ENCODE results near the gene DICER1.

DICER1 gene

DNA sequence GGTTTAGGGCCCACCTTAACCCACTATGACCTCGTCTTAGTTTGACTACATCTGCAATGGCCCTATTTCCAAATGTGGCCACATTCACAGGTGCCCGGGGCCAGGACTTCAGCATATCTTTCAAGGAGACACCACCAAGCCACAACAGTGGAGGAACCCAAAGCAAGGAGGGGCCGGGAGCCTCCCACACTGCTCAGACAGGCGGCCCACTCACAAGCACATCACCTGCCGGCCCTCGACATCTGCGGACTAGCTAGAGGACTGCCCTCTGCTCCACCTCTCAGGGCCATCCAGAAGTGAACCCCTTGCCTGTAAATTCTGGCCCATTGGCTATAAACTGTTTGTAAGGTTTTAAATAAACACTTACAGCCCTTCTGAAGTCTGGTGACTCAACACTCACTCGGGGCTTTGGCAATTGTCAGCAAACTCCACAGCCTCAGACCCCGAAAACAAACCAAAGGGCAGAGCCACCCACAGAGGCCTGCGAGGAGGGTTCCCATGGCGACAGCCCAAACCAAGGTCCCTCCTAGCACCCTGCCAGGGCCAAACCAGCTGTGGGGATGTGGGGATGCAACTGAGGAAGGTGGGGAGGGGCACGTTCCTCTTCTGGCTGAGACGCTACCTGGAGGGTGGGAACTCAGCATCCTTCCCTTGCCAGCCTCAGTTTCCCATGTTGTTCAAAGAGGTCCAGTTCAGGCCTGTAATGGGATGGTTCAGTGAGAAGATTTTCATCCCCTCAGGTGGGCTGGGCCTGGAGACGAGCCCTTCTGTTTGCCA lies 95.8 kb downstream of the DICER1 start:
- no peak for DNase-seq (ENCODE audit: low read depth)

- DNase-seq (ENCODE audit: low read depth): no peak
Observed at GRCh38 chr14:95059126-95059525, 98.2 kb downstream of the DICER1 start.

- no peak for DNase-seq (ENCODE audit: low read depth)
Observed at GRCh38 chr14:95058491-95058890, 98.8 kb downstream of the DICER1 start.

DNA sequence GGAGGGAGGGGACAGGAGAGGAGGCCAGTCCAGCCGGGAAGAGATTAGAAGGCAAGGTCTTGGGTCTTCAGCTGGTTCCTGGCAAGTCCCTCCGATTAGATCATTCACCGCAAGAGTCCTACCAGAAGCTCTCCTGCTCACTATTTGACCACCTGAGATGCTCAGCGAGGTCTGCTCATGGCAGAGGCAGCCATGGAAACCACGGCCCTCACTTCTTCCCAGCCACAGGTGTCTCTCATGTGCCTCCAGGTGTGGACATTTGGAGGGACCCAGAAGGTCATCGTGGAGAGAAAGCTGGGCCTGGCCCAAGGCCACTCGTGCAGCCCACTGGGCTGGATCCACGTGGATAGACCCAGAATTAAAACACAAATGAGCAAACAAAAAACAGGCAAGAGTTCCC lies 99.5 kb downstream of the DICER1 start:
- no peak for DNase-seq (ENCODE audit: low read depth)

DNA sequence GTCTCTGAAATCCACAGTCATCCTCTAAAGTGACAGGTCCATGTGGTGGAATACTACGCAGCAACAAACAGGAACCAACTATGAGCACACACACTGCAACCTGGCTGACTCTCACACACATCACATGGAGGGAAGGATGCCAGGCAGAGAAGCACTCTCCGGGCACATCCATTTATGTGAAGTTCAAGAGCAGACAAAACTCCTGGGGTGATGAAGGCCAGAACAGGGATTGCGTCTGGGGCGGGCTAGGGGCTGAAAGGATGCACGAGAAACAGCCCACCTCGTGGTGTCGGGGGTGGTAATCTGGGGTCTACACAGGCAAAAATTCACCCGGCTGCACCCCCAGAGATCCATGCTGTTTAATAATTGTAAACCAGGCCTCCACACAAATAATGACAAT lies 100.2 kb downstream of the DICER1 start:
- no peak for DNase-seq (ENCODE audit: low read depth)

- DNase-seq (ENCODE audit: low read depth): no peak
Observed at GRCh38 chr14:95056476-95056875, 100.9 kb downstream of the DICER1 start.

- no peak for DNase-seq (ENCODE audit: low read depth)
Observed at GRCh38 chr14:95055318-95055717, 102.0 kb downstream of the DICER1 start.

DNA sequence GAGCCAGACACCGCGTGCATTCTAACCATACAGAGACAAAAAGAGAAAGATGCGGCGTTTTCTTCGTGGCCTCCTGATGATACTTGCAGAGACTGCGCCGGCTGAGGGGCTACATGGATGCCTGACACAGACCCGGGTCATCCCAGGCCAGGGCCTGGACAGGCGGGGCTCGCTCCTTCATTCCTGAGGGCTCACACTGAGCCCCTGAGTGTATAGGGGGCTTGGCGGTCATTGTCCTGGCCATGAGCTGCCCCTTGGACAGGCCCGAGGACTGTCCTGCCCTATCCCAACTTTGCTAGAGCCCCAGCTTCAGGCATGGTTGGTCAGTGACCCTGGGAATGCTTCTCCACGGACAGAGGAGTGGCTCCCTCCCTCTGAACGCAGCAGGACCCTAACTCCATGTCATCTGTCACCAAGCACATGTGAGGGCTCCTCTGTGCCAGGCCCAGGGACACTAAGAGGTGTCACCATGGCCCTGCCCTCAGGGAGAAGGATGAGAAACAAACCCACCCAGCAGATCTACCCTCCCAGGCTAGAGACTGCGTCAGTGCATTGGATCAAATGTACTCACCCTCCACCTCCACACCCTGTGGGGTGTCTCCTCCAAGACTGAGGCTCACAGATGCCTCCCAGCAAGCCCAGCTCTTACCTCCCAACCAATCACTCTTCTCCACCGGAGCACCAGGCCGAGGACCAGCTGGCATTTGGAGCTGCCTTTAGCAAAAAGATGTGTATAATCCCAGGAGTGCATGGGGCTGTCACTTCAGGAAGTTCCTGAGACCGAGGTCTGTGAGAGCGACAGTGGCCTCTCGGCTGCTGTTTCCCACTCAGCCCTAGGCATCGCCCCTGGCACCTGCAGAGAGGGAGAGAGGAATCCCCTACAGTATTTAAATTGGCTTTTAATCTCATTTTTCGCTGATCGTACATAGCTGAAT lies 102.7 kb downstream of the DICER1 start:
- DNase-seq (ENCODE audit: low read depth): no peak

GRCh38 chr14:95052016-95052585 lies 105.2 kb downstream of the DICER1 start:
- DNase-seq (ENCODE audit: low read depth): no peak

GRCh38 chr14:95049952-95050351 lies 107.4 kb downstream of the DICER1 start:
- DNase-seq (ENCODE audit: low read depth): no peak

DNA sequence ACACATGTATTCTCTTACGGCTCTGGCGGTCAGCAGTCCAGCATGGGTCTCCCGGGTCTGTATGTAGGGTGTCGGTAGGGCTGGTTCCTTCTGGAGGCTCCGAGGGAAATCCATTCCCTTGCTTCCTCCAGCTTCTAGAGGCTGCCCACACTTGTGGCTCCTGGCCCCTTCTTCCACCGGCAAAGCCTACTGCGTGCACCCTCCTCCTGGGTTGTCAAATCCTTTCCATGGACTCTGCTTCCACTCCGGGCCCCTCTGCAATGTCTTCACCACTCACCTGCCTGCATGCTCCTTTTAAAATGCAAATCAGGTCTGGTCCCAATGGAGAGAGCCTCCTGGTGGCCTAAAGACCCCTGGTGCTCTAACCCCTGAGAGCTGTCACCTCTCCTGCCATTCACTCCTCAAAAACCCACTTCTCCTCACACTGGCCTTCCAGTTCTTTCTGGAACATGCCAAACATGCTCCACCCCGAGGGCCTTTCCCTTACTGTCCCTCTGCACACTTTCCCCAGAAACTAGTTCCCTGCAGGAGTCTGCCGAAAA lies 108.5 kb downstream of the DICER1 start:
- no peak for DNase-seq (ENCODE audit: low read depth)

DNA sequence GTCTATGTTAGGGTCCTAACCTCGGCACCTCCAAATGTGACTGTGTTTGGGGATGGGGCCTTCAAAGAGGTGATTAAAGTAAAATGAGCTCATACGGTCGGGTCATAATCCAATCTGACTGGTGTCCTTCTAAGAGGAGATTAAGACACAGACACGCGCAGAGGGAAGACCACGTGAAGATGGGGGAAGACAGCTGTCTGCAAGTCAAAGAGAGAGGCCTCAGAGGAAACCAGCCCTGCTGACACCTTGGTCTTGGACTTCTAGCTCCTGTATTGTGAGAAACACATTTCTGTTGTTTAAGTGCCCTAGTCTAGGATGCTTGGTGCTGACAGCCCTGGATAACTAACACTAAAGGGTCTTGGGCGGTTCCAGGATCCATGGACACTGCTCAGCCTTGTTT lies 109.6 kb downstream of the DICER1 start:
- DNase-seq (ENCODE audit: low read depth): no peak

DNA sequence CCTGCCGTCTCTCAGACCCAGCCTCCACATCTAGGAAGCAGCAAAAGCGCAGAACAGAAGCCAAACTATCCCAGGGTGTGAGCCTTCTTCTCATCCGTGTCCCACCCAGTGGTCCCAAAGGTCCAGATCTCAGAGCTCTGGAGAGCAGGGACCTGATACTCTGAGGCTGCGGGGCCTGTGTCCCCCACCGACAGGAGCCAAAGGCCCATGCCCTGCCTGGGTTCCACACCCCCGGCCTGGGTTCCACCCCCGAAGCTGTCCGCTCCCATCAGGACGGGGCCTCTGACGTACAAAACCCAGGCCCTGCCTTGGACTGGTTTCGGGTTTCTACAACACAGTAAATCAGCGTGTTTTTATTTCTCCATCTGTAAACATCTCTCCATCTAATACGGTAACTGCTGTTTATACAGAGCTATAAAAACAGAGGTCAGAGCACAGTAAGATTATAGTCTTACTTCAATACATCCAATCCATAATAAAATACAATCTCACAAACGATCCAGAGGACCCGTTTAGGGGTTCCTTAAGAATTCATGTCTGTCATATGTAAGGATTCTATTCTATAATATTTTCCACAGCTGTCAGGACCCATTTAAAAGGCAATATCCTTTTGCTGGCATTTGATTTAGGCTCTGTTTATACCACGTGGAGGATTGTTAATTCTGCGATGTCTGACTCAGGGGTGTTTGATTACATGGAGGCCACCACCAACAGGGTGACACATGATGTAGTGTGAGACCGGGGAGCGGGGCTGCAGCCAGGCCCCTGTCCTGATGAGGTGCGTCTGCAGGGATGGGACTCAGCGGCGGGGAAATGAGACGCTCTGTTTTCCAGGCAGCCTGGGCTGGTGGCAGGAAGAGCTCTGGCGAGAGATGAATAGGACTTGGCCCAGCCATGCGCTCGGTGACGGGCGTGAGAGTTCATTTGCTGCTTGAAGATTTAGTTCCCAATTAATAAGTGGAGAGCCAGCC lies 110.3 kb downstream of the DICER1 start:
- DNase-seq (ENCODE audit: low read depth): no peak

DNA sequence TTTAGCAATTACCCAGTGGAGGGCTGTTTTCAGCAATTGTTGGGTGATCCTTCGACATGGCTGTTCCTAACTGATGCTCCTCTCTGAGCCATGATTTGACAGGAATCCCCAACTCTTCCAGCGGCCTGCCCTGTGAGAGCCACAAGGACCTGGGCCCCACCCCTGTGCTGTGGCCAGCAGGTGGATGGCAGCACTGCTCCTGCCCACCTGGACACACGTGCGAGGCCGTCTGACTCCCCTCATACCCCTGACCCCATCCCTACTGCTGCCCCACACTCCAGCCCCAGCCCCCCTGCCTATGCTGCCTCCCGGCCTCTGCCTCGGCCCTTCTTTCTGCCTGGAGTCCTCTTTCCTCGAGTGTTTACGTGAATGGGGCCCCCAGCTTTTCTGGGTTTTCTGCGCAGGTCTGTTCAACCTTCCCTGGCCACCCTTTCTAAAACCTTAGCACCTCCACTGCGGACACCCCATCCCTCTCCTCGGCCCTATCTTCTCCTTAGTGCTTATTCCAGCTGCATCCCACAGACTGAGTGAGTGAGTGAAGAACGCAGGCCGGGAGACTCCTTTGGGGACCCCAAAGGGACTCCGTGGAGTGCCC lies 111.4 kb downstream of the DICER1 start:
- DNase-seq (ENCODE audit: low read depth): no peak

DNA sequence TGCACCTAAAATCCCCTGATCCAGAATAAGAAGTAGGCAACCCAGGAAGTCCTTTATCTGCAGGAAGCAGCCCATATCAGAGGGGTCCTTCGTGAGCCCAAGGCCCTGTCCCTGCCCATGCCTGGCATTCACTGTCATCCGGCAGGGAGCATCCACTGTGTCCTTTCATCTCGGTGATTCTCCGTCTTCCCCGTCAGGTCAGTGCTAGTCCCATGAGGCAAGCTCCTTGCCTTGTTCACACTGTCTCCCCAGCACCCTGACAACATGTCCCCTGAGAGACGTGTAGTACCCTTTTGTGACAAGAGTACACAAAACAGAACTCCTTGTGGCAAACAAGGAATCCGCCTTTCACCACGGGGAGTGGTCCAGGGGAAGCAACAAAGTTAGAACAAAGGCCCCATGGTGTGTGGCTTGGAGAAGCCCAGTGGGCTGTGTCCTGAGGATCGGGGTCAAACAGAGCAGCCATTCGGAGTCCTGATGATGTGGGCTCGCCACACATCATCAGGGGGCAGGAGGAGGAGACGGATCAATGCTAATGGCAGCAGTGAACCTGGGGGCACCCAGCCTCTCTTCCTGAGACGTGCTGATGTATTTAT lies 112.1 kb downstream of the DICER1 start:
- DNase-seq (ENCODE audit: low read depth): no peak

GRCh38 chr14:95044463-95045105 lies 112.7 kb downstream of the DICER1 start:
- no peak for DNase-seq (ENCODE audit: low read depth)

DNA sequence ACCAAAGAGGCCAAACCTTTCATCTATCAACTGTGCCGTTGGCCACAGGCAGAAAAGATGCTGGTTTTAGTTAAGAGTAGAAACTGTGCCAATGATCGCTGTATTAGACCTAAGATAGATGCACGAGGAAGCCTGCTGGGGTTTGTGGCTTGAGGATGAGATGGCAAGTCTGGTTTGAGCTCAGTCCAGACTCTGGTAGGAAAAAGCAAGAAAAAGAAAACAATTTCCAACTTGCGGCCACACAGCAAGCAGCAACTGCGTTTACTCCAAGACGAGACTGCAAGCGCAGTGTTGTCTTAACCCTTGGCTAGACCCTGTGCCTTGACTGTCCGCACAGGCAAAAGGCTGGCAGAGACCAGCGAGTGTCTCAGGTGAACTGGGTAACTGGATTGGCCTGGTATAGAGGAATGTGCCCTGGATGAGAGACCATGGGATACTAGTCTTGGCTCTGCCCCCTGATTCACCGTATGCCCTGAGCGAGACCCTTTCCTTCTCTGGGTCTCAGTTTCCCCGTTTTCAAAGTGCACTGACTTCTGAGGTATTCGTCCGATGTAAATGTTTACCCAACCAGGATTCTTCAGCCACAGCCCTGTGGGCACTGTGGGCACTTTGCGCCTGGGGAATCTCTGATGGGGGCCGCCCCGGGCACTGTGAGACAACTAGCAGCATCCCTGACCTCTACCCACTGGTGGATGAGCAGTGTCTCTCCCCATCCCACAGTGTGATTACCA lies 113.4 kb downstream of the DICER1 start:
- no peak for DNase-seq (ENCODE audit: low read depth)

- no peak for DNase-seq (ENCODE audit: low read depth)
Observed at GRCh38 chr14:95043314-95043713, 114.0 kb downstream of the DICER1 start.

DNA sequence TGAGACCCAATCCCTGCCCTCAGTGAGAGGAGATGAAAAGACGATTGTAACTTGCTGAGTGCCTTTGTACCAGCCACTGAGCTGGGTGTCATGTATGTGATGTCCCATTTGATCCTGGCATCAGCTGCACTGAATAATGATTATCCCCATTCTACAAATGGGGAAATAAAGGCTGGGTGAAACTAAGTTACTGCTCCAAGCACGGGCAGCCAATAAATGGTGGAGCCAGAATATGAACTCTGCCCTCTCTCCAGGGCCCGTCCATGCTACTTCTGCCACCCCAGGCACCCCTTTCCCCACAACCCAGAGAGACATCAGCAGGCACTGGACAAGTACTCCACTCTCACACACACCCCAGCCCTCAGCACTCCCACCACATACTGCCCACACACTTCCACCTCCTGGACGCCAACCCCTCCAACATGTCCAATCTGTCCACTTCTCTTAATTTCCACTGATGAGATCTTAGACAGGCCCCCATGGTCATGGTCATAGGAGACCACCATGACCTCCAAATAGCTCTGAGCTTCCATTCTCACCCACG lies 115.8 kb downstream of the DICER1 start:
- no peak for DNase-seq (ENCODE audit: low read depth)

Measured in HS-27A (cell line).